Hippocampal formation (tissue), 2 donors: Measurements from ENCODE around the gene JADE3.
A peak's percentile ranks its signal among the peaks of the same experiment; 100 is the strongest.
"Not testable (repeated sequence)": the region's sequence is repeated elsewhere in the genome, so short reads cannot be mapped to it uniquely, and the experiment has no call there.

ENCODE experiments used
- DNase-seq, 2 donors: peaks; one replicate each; lab custom pipeline; 2025; lab: John Stamatoyannopoulos, UW

Gene JADE3

DNA sequence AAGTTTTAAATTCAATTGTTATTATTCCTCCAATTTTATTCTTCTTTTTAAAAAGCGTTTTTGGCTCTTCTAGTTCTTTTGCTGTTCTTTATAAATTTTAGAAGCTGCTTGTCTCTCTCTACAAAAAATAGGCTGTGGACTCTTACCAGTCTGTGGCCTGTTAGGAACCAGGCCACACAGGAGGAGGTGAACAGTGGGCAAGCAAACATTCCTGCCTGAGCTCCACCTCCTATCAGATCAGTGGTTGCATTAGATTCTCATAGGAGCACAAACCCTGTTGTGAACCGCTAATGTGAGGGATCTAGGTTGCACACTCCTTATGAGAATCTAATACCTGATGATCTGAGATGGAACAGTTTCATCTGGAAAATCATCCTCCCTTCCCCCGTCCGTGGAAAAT lies 23.1 kb downstream of the JADE3 start:
- DNase-seq: no peak

- DNase-seq: no peak
Measured at GRCh38 chrX:46938589-46938988, 26.4 kb downstream of the JADE3 start.

DNA sequence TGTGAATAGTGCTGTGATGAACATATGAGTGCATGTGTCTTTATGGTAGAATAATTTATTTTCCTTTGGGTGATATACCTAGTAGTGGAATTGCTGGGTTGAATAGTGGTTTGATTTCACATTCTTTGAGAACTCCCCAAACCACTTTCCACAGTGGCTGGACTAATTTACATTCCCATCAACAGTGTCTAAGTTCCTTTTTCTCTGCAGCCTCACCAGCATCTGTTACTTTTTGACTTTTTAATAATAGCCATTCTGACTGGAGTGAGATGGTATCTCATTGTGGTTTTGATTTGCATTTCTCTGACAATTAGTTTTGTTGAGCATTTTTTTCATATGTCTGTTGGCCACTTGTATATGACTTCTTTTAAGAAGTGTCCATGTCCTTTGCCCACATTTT lies 29.1 kb downstream of the JADE3 start:
- no peak for DNase-seq

DNA sequence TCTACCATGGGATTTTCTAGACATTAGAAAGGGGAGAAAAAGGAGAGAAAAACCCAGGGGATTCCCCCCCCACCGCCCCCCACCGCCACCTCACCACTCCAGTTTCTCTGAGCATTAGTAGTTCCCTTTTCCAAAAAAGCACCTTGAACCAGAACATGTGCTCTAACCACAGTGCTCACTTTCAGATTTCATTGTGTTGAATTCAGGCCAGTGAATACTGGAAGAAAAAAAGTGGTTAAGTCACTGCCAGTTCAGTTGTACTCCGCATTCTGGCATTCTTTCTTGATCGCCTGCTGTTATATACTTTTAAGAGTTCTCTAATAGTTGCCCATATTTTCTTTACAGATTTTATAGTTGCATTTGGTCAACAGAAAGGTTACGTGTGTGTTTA lies 40.9 kb downstream of the JADE3 start:
- DNase-seq: no peak

DNA sequence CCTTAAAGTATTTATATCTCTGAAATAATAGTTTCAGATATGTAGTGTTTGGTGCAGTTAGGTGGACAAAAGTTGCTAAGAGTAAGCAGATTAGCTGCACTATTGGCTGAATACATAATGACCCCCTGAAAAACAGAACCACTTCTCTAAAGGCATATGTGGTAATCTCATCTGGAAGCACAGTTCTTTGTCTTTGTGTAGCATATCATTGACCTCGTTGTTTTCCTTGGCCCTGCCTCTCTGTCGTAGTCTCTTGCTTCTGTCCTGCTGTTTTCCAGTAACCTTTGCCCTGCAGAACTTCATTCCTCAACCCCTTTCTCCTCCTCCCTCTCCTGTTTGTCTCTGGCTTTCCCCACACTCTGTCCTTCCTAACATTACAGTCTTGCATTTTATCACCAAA lies 41.4 kb downstream of the JADE3 start:
- no peak for DNase-seq

DNA sequence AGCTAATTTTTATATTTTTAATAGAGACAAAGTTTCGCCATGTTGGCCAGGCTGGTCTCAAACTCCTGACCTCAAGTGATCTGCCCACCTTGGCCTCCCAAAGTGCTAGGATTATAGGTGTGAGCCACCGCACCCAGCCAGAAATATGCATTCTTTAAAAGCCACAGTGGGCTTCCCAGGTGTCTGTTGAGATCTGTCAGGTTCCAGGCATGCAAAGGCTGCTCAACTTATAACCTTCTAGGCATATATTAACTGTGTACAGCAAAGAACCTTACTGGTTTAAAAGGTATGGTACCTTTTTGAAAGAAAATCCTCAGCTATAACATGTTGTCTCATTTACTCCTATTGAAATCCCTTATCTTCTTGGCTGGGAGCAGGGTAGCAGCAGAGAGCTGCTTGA lies 42.5 kb downstream of the JADE3 start:
- DNase-seq: no peak

- DNase-seq: not testable (repeated sequence)
Measured at GRCh38 chrX:46956589-46956988, 44.4 kb downstream of the JADE3 start.

GRCh38 chrX:46957297-46957696 lies 45.1 kb downstream of the JADE3 start:
- DNase-seq: no peak

- DNase-seq: no peak
Measured at GRCh38 chrX:46959101-46959500, 46.9 kb downstream of the JADE3 start.

DNA sequence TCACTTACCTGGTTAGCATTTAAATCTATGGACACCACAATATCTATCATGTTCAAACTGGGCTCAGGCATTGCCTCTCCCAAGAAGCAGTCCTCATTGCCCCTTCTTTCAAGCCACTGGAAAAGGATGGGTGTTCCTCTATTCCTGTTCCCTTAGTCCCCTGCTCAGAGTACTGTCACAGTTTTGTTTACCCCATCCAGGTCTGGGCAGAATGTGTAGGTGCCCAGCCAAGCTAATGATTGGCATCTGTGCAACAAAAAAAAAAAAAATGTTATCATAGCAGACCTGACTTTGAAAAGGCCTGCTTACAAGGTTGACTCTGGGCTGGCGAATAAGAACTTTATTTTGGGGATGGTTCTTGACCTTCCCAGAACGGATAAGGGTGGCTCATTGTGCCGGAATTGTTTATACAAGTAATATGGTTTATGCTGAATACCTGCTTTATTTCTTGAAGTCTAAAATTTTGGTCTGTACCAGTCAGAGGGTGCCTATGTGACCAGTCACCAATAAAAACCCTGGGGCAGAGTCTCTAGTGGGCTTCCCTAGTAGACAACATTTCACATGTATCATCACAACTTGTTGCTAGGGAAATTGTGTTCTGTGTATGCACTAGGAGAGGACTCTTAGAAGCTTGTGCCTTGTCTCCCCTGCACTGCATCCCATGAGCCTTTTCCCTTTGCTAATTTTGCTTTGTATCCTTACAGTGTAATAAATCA lies 47.9 kb downstream of the JADE3 start:
- DNase-seq: no peak

DNA sequence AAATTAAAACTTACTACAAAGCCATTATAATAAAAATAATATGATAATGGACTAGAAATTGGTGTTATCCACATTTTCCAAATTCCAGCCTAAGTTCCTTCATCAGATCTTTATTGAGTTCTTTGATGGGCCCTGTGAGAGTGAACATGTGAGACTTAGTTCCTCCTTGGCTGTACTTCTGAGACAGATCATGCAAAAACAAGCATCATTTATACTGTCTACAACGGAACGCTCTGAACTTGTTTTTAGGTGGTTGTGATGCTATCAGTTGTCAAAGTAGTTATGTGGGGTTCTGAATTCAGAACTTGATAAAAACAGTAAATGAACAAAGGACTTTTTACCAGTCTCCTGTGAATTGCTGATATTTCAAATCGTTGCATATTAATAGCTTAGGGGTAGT lies 48.9 kb downstream of the JADE3 start:
- DNase-seq: no peak

DNA sequence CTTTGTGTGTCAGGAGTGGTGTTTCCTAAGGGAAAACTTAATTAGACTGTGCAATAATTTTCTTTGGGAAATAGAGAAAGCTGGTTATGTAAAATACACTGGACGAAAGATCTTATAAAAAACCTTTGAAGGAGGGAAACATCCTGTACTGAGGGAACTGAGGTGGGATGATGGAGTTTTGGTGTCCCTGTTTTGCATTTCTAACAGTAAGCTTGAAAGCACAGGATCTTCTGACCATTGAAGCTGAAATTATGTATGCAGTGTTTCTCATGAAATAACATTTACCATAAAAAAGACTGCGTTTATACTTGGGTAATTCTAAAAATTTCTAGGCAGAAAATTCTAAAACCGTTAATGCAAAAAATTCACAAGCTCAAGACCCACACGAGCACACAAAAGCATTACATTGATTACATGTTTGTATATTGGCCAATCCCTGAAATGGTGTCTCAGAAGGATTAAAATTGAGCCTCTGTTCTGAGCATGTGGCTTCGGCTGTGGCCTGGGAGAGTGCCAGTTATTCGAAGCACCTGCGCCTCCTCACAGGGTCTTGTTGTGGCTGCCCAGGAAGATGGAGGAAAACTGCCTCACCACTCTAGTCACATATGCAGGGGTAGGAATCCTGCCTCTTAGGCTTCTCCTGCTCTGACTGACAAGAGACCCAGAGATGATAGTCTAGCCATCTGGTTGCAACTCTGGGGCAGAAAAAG lies 49.5 kb downstream of the JADE3 start:
- no peak for DNase-seq

GRCh38 chrX:46965125-46965758 lies 53.0 kb downstream of the JADE3 start:
- no peak for DNase-seq

GRCh38 chrX:46967547-46967946 lies 55.3 kb downstream of the JADE3 start:
- DNase-seq: no peak

DNA sequence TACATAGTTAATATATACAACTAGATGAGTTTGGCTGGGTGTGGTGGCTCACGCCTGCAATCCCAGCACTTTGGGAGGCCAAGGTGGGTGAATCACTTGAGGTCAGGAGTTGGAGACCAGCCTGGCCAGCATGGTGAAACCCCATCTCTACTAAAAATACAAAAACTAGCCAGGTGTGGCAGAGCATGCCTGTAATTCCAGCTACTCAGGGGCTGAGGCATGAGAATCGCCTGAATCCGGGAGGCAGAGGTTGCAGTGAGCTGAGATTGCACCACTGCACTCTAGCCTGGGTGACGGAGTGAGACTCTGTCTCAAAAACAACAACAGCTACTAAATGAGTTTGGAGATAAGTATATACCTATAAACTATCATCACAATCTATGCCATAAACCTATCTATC lies 64.8 kb downstream of the JADE3 start:
- DNase-seq: not testable (repeated sequence)

GRCh38 chrX:46978341-46979291 lies 66.4 kb downstream of the JADE3 start:
- peak in 1 of 2 donors; percentile 3 for DNase-seq

DNA sequence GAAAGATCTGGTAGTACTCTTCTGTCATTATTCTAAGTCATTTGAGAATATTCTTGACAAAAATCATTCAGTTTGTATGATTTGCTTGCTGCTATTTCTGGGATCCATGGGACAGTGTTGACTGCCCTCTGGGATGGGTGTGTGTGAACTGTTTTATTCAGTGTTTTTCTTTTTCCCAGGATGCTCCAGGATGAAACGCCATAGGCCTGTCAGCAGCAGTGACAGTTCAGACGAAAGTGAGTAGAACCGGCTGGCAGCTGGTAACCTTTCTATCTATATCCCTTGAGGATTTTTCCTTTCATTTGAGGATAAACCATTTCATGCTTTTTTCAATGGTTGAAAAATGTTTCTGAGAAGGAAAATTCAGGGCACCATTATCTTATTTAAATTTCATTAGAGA lies 72.5 kb downstream of the JADE3 start:
- no peak for DNase-seq

DNA sequence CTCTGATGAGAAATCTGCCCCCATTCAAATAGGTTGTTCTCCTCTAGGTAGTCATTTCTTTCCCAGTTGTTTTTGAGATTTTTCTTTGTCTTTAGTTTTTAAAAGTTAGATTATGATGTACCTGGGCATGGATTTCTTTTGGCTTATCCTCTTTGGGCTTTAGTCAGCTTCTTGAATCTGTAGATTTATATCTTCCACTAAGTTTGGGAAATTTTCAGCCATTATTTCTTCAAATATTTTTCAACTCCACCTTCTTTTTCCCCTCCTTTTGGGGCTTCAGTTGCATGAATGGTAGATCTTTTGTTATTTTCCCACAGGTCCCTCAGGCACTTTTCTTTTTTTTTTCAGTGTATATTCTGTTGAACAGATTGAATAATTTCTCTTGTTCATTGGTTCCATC lies 77.3 kb downstream of the JADE3 start:
- DNase-seq: no peak

- DNase-seq: no peak
Measured at GRCh38 chrX:46991664-46992063, 79.4 kb downstream of the JADE3 start.

DNA sequence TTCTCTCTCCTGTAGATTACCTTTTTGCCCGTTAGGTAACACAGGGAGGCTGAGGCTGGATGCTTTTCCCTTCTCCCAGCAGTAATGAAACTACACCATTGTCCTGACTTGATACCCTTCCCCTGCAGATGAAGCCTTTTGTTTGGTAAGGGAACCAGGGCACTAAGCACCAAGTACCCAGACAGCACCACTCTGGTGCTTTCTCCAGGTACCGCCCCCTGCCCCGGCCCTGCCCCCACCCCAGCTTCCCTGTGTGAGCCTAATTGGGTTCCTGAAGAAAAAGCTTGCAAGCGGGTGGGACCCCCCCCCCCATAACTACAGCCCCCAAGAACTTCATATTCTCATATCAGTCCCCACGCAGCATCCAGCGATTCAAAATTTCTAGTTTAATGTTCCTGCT lies 79.8 kb downstream of the JADE3 start:
- no peak for DNase-seq

GRCh38 chrX:46994096-46994495 lies 81.9 kb downstream of the JADE3 start:
- peak; percentile 36 to 80 for DNase-seq

DNA sequence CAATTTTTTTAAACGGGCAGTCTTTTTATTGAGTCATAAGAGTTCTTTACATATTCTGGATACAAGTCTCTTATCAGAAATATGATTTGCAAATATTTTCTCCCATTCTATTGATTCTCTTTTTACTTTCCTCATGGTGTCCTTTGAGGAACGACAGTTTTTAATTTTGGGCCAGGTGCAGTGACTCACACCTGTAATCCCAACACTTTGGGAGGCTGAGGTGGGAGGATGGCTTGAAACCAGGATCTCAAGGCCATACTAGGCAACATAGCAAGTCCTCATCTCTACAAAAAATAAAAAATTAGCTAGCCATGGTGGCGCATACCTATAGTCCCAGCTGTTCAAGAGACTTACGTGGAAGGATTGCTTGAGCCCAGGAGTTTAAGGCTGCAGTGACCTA lies 99.9 kb downstream of the JADE3 start:
- no peak for DNase-seq
